ENCODE measurements around the gene KCNQ1.

KCNQ1 gene

GRCh38 chr11:2584812-2585565 is 140.2 kb downstream of the KCNQ1 start:
- no peak overlapping the region for H3K9ac ChIP-seq (ENCODE audit: low read length in 2 of 2)
- H3K36me3 ChIP-seq (ENCODE audit: control insufficient read depth in 2 of 2, insufficient read depth in 2 of 2, low read length in 2 of 2), result no peaks in the 10 kb centered on the region
- H3K4me3 ChIP-seq (ENCODE audit: low read length in 2 of 2), result no peak overlapping the region
- H3K27ac ChIP-seq (ENCODE audit: low read length), result no peak overlapping the region
- H3K4me1 ChIP-seq (ENCODE audit: control insufficient read depth, insufficient read depth, low read length), result no peaks in the 10 kb centered on the region
- H3K9me3 ChIP-seq (ENCODE audit: control insufficient read depth in 2 of 2, low read length in 2 of 2), result no peaks in the 10 kb centered on the region
- H3K27me3 ChIP-seq (ENCODE audit: control insufficient read depth in 1 of 2, insufficient read depth in 2 of 2, low read length in 2 of 2), result no peaks in the 10 kb centered on the region

DNA sequence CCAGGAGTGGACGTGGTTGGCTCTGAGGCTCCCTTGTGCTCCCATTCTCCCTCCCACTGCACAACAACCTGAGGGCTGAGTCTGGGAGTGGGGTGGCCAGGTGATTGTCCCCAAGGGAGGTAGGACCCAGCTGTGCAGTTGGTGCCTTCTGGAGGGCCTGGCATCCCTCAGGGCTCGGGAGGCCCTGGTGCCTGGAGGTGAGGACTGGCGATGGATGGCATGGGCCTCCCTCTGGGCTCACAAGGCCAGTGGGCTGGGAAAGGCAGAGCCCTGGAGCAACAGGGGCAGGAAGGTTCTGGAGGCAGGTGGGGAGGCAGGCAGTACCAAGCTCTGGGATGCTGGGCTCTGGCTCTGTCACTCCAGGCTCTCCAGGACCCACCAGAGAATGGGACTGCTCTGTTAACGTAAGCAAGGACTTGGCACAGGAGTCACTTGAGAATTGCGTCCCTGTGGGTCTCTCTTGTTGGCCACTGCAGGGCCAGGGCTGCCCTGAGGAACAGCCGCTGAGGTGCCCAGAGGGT is 140.8 kb downstream of the KCNQ1 start:
- H3K27ac ChIP-seq (ENCODE audit: low read length), result no peak overlapping the region
- H3K27me3 ChIP-seq (ENCODE audit: control insufficient read depth in 1 of 2, insufficient read depth in 2 of 2, low read length in 2 of 2), result no peaks in the 10 kb centered on the region
- H3K9ac ChIP-seq (ENCODE audit: low read length in 2 of 2), result no peak overlapping the region
- no peaks in the 10 kb centered on the region for H3K4me1 ChIP-seq (ENCODE audit: control insufficient read depth, insufficient read depth, low read length)
- no peaks in the 10 kb centered on the region for H3K36me3 ChIP-seq (ENCODE audit: control insufficient read depth in 2 of 2, insufficient read depth in 2 of 2, low read length in 2 of 2)
- H3K9me3 ChIP-seq (ENCODE audit: control insufficient read depth in 2 of 2, low read length in 2 of 2), result no peaks in the 10 kb centered on the region
- H3K4me3 ChIP-seq (ENCODE audit: low read length in 2 of 2), result no peak overlapping the region

- Histone ChIP-seq H3K27me3 (ENCODE audit: control insufficient read depth in 1 of 2, insufficient read depth in 2 of 2, low read length in 2 of 2) (no peaks in the 10 kb centered on the region), H3K9ac (ENCODE audit: low read length in 2 of 2) (no peak overlapping the region), H3K9me3 (ENCODE audit: control insufficient read depth in 2 of 2, low read length in 2 of 2) (no peaks in the 10 kb centered on the region), H3K27ac (ENCODE audit: low read length) (no peak overlapping the region), H3K4me1 (ENCODE audit: control insufficient read depth, insufficient read depth, low read length) (no peaks in the 10 kb centered on the region), H3K4me3 (ENCODE audit: low read length in 2 of 2) (no peak overlapping the region), H3K36me3 (ENCODE audit: control insufficient read depth in 2 of 2, insufficient read depth in 2 of 2, low read length in 2 of 2) (no peaks in the 10 kb centered on the region)
Measured at GRCh38 chr11:2586087-2586792, 141.4 kb downstream of the KCNQ1 start.

- H3K27me3 ChIP-seq (ENCODE audit: control insufficient read depth in 1 of 2, insufficient read depth in 2 of 2, low read length in 2 of 2), result no peaks in the 10 kb centered on the region
- no peak overlapping the region for H3K9ac ChIP-seq (ENCODE audit: low read length in 2 of 2)
- H3K4me3 ChIP-seq (ENCODE audit: low read length in 2 of 2), result no peak overlapping the region
- no peaks in the 10 kb centered on the region for H3K4me1 ChIP-seq (ENCODE audit: control insufficient read depth, insufficient read depth, low read length)
- no peaks in the 10 kb centered on the region for H3K36me3 ChIP-seq (ENCODE audit: control insufficient read depth in 2 of 2, insufficient read depth in 2 of 2, low read length in 2 of 2)
- H3K27ac ChIP-seq (ENCODE audit: low read length), result no peak overlapping the region
- no peaks in the 10 kb centered on the region for H3K9me3 ChIP-seq (ENCODE audit: control insufficient read depth in 2 of 2, low read length in 2 of 2)
Measured at GRCh38 chr11:2586793-2587131, 142.0 kb downstream of the KCNQ1 start.

DNA sequence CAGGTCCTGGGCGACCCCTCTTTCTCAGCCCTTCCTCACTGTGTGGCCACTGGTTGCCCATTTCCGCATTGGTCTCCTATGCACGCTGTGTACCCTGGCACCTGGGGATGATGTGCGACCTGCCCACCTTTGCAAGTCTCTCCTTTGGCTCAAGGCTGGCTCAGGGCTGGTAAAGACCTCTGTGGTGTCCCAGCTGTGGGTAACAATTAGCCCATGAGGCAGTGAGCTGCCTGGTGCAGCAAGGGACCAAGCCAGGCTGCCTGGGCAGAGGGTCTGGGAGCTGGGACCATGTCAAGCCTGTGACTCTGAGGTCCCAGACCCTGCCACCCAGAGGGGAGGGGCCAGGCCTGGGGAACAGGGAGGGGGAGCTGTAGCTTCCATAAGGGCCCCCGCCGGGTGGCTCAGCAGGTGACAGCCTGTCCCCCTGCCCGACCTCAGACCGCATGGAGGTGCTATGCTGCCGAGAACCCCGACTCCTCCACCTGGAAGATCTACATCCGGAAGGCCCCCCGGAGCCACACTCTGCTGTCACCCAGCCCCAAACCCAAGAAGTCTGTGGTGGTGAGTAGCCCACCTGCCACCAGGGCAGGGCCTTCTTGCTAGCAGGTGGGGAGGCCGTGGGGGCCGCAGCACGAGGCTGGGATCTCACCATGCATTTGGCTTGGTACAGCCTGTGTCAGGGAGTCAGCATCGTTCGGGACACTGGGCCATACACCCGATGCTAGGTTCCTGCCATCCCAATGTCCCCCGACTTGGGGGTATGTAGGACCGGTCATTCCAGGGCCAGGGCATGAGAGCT is 142.5 kb downstream of the KCNQ1 start:
- Histone ChIP-seq H3K9ac (ENCODE audit: low read length in 2 of 2) (no peak overlapping the region), H3K4me3 (ENCODE audit: low read length in 2 of 2) (no peak overlapping the region), H3K27me3 (ENCODE audit: control insufficient read depth in 1 of 2, insufficient read depth in 2 of 2, low read length in 2 of 2) (no peaks in the 10 kb centered on the region), H3K4me1 (ENCODE audit: control insufficient read depth, insufficient read depth, low read length) (no peaks in the 10 kb centered on the region), H3K36me3 (ENCODE audit: control insufficient read depth in 2 of 2, insufficient read depth in 2 of 2, low read length in 2 of 2) (no peaks in the 10 kb centered on the region), H3K9me3 (ENCODE audit: control insufficient read depth in 2 of 2, low read length in 2 of 2) (no peaks in the 10 kb centered on the region), H3K27ac (ENCODE audit: low read length) (no peak overlapping the region)

DNA sequence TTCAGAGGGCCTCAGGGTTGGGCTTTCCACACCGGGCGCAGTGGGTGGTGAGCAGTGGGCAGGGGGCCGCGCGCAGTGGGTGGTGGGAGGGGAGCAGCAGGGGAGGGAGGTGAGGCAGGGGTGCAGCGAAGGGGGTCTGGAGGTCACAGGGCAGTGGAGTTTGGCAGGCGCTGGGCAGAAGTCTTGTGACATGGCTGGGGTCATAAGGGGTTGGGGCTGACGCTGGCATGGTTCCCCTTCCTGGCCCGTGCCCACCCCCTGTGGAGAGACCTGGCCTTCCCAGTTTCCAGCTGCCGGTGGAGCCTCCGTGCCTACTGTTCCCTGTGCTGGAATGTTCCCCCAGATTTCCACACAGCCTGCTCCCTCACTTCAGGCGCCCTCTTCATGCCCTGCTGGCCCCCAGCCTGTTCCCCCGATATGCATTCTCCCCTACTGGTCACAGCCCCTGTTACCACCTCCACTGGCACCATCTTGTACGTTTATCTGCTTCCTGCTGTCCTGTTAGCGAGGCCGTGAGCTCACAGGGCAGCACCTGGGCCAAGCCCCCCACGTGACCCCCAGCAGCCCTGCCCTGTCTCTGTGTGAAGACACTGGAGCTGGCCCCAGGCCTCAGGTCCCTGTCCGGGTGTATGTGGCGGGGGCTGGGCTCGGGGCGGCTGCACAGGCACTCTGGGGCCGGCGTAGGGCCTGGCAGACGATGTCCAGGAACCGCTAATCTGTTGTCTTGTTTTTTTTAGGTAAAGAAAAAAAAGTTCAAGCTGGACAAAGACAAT is 143.4 kb downstream of the KCNQ1 start:
- H3K9ac ChIP-seq (ENCODE audit: low read length in 2 of 2), result no peak overlapping the region
- no peak overlapping the region for H3K4me3 ChIP-seq (ENCODE audit: low read length in 2 of 2)
- H3K27me3 ChIP-seq (ENCODE audit: control insufficient read depth in 1 of 2, insufficient read depth in 2 of 2, low read length in 2 of 2), result no peaks in the 10 kb centered on the region
- H3K36me3 ChIP-seq (ENCODE audit: control insufficient read depth in 2 of 2, insufficient read depth in 2 of 2, low read length in 2 of 2), result no peaks in the 10 kb centered on the region
- no peaks in the 10 kb centered on the region for H3K9me3 ChIP-seq (ENCODE audit: control insufficient read depth in 2 of 2, low read length in 2 of 2)
- no peaks in the 10 kb centered on the region for H3K4me1 ChIP-seq (ENCODE audit: control insufficient read depth, insufficient read depth, low read length)
- no peak overlapping the region for H3K27ac ChIP-seq (ENCODE audit: low read length)

- no peaks in the 10 kb centered on the region for H3K27me3 ChIP-seq (ENCODE audit: control insufficient read depth in 1 of 2, insufficient read depth in 2 of 2, low read length in 2 of 2)
- H3K27ac ChIP-seq (ENCODE audit: low read length), result no peak overlapping the region
- H3K36me3 ChIP-seq (ENCODE audit: control insufficient read depth in 2 of 2, insufficient read depth in 2 of 2, low read length in 2 of 2), result no peaks in the 10 kb centered on the region
- H3K9ac ChIP-seq (ENCODE audit: low read length in 2 of 2), result no peak overlapping the region
- no peaks in the 10 kb centered on the region for H3K4me1 ChIP-seq (ENCODE audit: control insufficient read depth, insufficient read depth, low read length)
- no peaks in the 10 kb centered on the region for H3K9me3 ChIP-seq (ENCODE audit: control insufficient read depth in 2 of 2, low read length in 2 of 2)
- no peak overlapping the region for H3K4me3 ChIP-seq (ENCODE audit: low read length in 2 of 2)
Measured at GRCh38 chr11:2588809-2589537, 144.2 kb downstream of the KCNQ1 start.

DNA sequence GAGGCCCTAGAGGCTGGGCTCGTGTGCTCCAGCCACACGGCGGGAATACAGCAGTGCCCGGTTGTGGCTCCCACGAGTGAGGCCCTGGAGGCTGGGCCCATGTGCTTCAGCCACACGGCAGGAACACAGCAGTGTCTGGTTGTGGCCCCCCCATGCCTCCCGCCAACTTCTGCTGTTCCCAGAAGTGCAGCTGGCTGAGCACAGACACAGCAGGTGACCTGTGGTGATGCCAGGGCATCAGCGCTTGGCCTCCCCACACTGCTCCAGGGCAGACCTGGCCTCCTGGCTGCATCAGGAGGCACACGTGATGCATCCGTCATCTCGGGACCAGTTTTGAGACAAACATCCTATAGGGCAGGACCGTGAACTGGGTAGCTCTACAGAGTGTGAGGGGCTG is 144.7 kb downstream of the KCNQ1 start:
- no peak overlapping the region for H3K9ac ChIP-seq (ENCODE audit: low read length in 2 of 2)
- H3K27me3 ChIP-seq (ENCODE audit: control insufficient read depth in 1 of 2, insufficient read depth in 2 of 2, low read length in 2 of 2), result no peaks in the 10 kb centered on the region
- no peaks in the 10 kb centered on the region for H3K36me3 ChIP-seq (ENCODE audit: control insufficient read depth in 2 of 2, insufficient read depth in 2 of 2, low read length in 2 of 2)
- H3K4me1 ChIP-seq (ENCODE audit: control insufficient read depth, insufficient read depth, low read length), result no peaks in the 10 kb centered on the region
- H3K4me3 ChIP-seq (ENCODE audit: low read length in 2 of 2), result no peak overlapping the region
- H3K27ac ChIP-seq (ENCODE audit: low read length), result no peak overlapping the region
- no peaks in the 10 kb centered on the region for H3K9me3 ChIP-seq (ENCODE audit: control insufficient read depth in 2 of 2, low read length in 2 of 2)

GRCh38 chr11:2590131-2590964 is 145.5 kb downstream of the KCNQ1 start:
- H3K27ac ChIP-seq (ENCODE audit: low read length), result no peak overlapping the region
- no peaks in the 10 kb centered on the region for H3K9me3 ChIP-seq (ENCODE audit: control insufficient read depth in 2 of 2, low read length in 2 of 2)
- no peaks in the 10 kb centered on the region for H3K36me3 ChIP-seq (ENCODE audit: control insufficient read depth in 2 of 2, insufficient read depth in 2 of 2, low read length in 2 of 2)
- H3K27me3 ChIP-seq (ENCODE audit: control insufficient read depth in 1 of 2, insufficient read depth in 2 of 2, low read length in 2 of 2), result no peaks in the 10 kb centered on the region
- H3K4me1 ChIP-seq (ENCODE audit: control insufficient read depth, insufficient read depth, low read length), result no peaks in the 10 kb centered on the region
- H3K4me3 ChIP-seq (ENCODE audit: low read length in 2 of 2), result no peak overlapping the region
- no peak overlapping the region for H3K9ac ChIP-seq (ENCODE audit: low read length in 2 of 2)
